ENCODE results near the gene TAOK1.

TAOK1 gene

GRCh38 chr17:29573558-29573869, 183.4 kb downstream of the TAOK1 start:
- Histone ChIP-seq H3K36me3 (peaks cover 60% of the 10 kb centered on the region), H3K27ac (no peak overlapping the region), H3K4me3 (ENCODE audit: low read depth, low read length) (no peak overlapping the region), H3K27me3 (ENCODE audit: insufficient read depth, low read depth, severe bottlenecking) (no peaks in the 10 kb centered on the region), H3K9me3 (ENCODE audit: severe bottlenecking) (no peaks in the 10 kb centered on the region)
- no peak for TF ChIP-seq CTCF (IDR thresholded peaks at IDR 0.05; ENCODE audit: low read depth, low read length)
- no peak for DNase-seq

GRCh38 chr17:29573871-29574731, 183.9 kb downstream of the TAOK1 start:
- TF ChIP-seq CTCF (IDR thresholded peaks at IDR 0.05; ENCODE audit: low read depth, low read length), result no peak
- Histone ChIP-seq H3K27ac (no peak overlapping the region), H3K9me3 (ENCODE audit: severe bottlenecking) (no peaks in the 10 kb centered on the region), H3K4me3 (ENCODE audit: low read depth, low read length) (no peak overlapping the region), H3K27me3 (ENCODE audit: insufficient read depth, low read depth, severe bottlenecking) (no peaks in the 10 kb centered on the region), H3K36me3 (peaks cover 64% of the 10 kb centered on the region)
- DNase-seq, result no peak

- peaks cover 72% of the 10 kb centered on the region for H3K36me3 ChIP-seq
- DNase-seq, result no peak
Measured at GRCh38 chr17:29574732-29575510, 184.8 kb downstream of the TAOK1 start.

GRCh38 chr17:29575511-29576213, 185.5 kb downstream of the TAOK1 start:
- Histone ChIP-seq H3K4me3 (ENCODE audit: low read depth, low read length) (no peak overlapping the region), H3K36me3 (peaks cover 74% of the 10 kb centered on the region), H3K9me3 (ENCODE audit: severe bottlenecking) (no peaks in the 10 kb centered on the region), H3K27ac (no peak overlapping the region), H3K27me3 (ENCODE audit: insufficient read depth, low read depth, severe bottlenecking) (no peaks in the 10 kb centered on the region)
- DNase-seq, result no peak
- no peak for TF ChIP-seq CTCF (IDR thresholded peaks at IDR 0.05; ENCODE audit: low read depth, low read length)

More at GRCh38 chr17:29574732-29575510, 184.8 kb downstream of the TAOK1 start:
- Histone ChIP-seq H3K27ac (no peak overlapping the region), H3K27me3 (ENCODE audit: insufficient read depth, low read depth, severe bottlenecking) (no peaks in the 10 kb centered on the region), H3K9me3 (ENCODE audit: severe bottlenecking) (no peaks in the 10 kb centered on the region), H3K4me3 (ENCODE audit: low read depth, low read length) (no peak overlapping the region)
- no peak for TF ChIP-seq CTCF (IDR thresholded peaks at IDR 0.05; ENCODE audit: low read depth, low read length)

- Histone ChIP-seq H3K27ac (no peak overlapping the region), H3K36me3 (peaks cover 80% of the 10 kb centered on the region), H3K27me3 (ENCODE audit: insufficient read depth, low read depth, severe bottlenecking) (no peaks in the 10 kb centered on the region), H3K4me3 (ENCODE audit: low read depth, low read length) (no peak overlapping the region), H3K9me3 (ENCODE audit: severe bottlenecking) (no peaks in the 10 kb centered on the region)
- TF ChIP-seq CTCF (IDR thresholded peaks at IDR 0.05; ENCODE audit: low read depth, low read length), result no peak
- DNase-seq, result no peak
Measured at GRCh38 chr17:29576214-29577000, 186.2 kb downstream of the TAOK1 start.

All from WERI-Rb-1 (cell line).